Measurements from ENCODE around the gene FOXO3. TPM values are rescaled to one million over a fixed set of nuclear protein-coding genes. Genes with fewer than 3 reads are reported as not detected.

Gene FOXO3
- total and polyA plus RNA-seq, 7 donors = 20.6 to 160 (median 76.5) TPM

GRCh38 chr6:108588586-108588985 is 27.9 kb downstream of the FOXO3 start:
- H3K4me1 ChIP-seq = peaks cover 96% of the 10 kb centered on the region
- H3K27ac ChIP-seq = peak overlapping the region; percentile 82
- peak overlapping the region; percentile 23 for H3K4me3 ChIP-seq
- no peak for TF ChIP-seq CTCF (IDR thresholded peaks at IDR 0.05)
- intact Hi-C loops (cut with DNase I) = no loop called here
- WGBS, 3 donors = 29 to 38% (median 29%) methylated on average over 1 of the region's 1 CpG
- no peaks in the 10 kb centered on the region for H3K36me3 ChIP-seq (ENCODE audit: insufficient read depth in 1 of 2, low read depth in 1 of 2)
- H3K9me3 ChIP-seq = no peaks in the 10 kb centered on the region
- peak in 1 of 2 donors; percentile 49 for DNase-seq
- H3K27me3 ChIP-seq (ENCODE audit: insufficient read depth in 3 of 3, low read length in 2 of 3) = no peaks in the 10 kb centered on the region
- no peak for ATAC-seq

- 3% methylated on average over 6 of the region's 6 CpGs for WGBS, 3 donors
- peaks cover 97% of the 10 kb centered on the region for H3K4me1 ChIP-seq
- peak overlapping the region; percentile 23 for H3K4me3 ChIP-seq
These were observed 28.6 kb downstream of the FOXO3 start for GRCh38 chr6:108589244-108589791.

GRCh38 chr6:108591040-108591816 is 30.5 kb downstream of the FOXO3 start:
- DNase-seq (no peak), ATAC-seq (no peak)
- Histone ChIP-seq H3K27ac (peak overlapping the region; percentile 82), H3K4me1 (peaks cover 100% of the 10 kb centered on the region), H3K4me3 (peak overlapping the region; percentile 16), H3K27me3 (ENCODE audit: insufficient read depth in 3 of 3, low read length in 2 of 3) (no peaks in the 10 kb centered on the region), H3K36me3 (ENCODE audit: insufficient read depth in 1 of 2, low read depth in 1 of 2) (no peaks in the 10 kb centered on the region), H3K9me3 (no peaks in the 10 kb centered on the region)
- intact Hi-C loops (cut with DNase I) = loop anchor here in 1 of 2 donors (5.0 kb wide), 2 partner anchors 34 to 61 kb away; no protein-coding TSS in a partner anchor
- TF ChIP-seq CTCF (IDR thresholded peaks at IDR 0.05) = no peak
- WGBS, 3 donors = 22 to 29% (median 24%) methylated on average over 8 of the region's 8 CpGs

More at GRCh38 chr6:108589244-108589791, 28.6 kb downstream of the FOXO3 start:
- no peaks in the 10 kb centered on the region for H3K27me3 ChIP-seq (ENCODE audit: insufficient read depth in 3 of 3, low read length in 2 of 3)
- ATAC-seq (peak; percentile 63 to 78 (median 76)), DNase-seq (peak; percentile 76 to 90)
- no peak for TF ChIP-seq CTCF (IDR thresholded peaks at IDR 0.05)
- H3K9me3 ChIP-seq = no peaks in the 10 kb centered on the region
- H3K27ac ChIP-seq = peak overlapping the region; percentile 82
- intact Hi-C loops (cut with DNase I) = no loop called here
- no peaks in the 10 kb centered on the region for H3K36me3 ChIP-seq (ENCODE audit: insufficient read depth in 1 of 2, low read depth in 1 of 2)

- Histone ChIP-seq H3K27ac (peak overlapping the region; percentile 82), H3K4me1 (peaks cover 100% of the 10 kb centered on the region), H3K9me3 (no peaks in the 10 kb centered on the region), H3K4me3 (no peak overlapping the region), H3K27me3 (ENCODE audit: insufficient read depth in 3 of 3, low read length in 2 of 3) (no peaks in the 10 kb centered on the region), H3K36me3 (ENCODE audit: insufficient read depth in 1 of 2, low read depth in 1 of 2) (no peaks in the 10 kb centered on the region)
- ATAC-seq = peak; percentile 79 to 86 (median 83)
- 15 to 24% (median 17%) methylated on average over 10 of the region's 10 CpGs for WGBS, 3 donors
- peak; percentile 60 to 84 for DNase-seq
- no peak for TF ChIP-seq CTCF (IDR thresholded peaks at IDR 0.05)
- intact Hi-C loops (cut with DNase I) = loop anchor here in 1 of 2 donors (5.0 kb wide), 2 partner anchors 35 to 60 kb away; no protein-coding TSS in a partner anchor
These were observed 31.9 kb downstream of the FOXO3 start for GRCh38 chr6:108592371-108593337.

Data from psoas muscle (tissue), 8 donors.